HG03354 (cell line): ENCODE measurements around the gene RSPH10B.
"Not testable (repeated sequence)": the region's sequence is repeated elsewhere in the genome, so short reads cannot be mapped to it uniquely, and the experiment has no call there.

Experiments used
- ATAC-seq: cut with Tn5 transposase; IDR thresholded peaks from one replicate; pipeline ENCODE4 v1.9.1; 2021; ENCODE audit warnings: mild to moderate bottlenecking; ENCODE audit not compliant: unreplicated experiment, poor library complexity, severe bottlenecking

Gene RSPH10B

DNA sequence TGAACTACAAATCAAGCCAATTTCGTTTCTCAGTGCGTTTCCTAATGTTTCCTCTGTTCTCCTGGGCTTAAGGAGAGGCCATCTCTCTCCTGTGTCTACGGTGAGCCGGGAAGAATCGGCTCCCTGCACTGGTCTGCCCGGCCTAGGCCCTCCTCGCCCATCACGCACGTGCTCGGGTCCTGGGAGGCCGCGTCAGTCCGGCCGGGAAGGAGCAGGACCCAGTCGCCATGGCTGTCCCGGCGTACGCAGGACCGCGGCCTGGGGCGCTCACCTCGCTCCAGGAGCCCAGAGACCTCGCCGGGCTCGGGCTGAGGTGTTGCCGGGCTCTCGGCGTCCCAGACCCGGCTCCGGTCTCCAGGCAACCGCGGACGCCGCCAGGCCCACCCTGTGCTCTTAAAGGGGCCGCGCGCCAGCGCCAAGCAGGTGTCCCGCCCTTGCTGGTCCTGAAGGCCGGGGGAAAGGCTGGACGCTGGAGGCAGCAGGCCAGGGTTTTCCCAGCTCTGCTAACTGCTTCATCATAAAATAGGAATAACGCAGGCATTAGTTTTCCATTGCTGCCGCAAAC is at the start of gene RSPH10B:
RSPH10B (minus strand) TSS at position 343 of the 565 bp plus-strand sequence. CDS start 3,573 bp downstream, outside the sequence.
- ATAC-seq, result not testable (repeated sequence)

DNA sequence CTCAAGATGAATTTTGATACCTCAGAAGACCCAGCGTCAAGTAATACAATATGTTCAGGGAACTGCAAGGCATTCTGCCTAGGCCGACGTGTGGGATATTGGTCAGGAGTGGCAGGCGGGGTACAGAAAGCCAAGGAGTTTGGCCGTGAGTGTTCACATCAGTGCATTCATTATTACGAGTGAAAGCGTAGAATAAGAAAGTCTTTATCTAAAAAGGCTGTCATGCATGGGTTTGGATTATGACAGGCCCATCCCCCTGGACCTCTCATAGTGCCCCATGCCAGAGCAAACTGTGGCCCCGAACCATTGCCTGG is 46.1 kb upstream of the RSPH10B start:
- ATAC-seq, result no peak

DNA sequence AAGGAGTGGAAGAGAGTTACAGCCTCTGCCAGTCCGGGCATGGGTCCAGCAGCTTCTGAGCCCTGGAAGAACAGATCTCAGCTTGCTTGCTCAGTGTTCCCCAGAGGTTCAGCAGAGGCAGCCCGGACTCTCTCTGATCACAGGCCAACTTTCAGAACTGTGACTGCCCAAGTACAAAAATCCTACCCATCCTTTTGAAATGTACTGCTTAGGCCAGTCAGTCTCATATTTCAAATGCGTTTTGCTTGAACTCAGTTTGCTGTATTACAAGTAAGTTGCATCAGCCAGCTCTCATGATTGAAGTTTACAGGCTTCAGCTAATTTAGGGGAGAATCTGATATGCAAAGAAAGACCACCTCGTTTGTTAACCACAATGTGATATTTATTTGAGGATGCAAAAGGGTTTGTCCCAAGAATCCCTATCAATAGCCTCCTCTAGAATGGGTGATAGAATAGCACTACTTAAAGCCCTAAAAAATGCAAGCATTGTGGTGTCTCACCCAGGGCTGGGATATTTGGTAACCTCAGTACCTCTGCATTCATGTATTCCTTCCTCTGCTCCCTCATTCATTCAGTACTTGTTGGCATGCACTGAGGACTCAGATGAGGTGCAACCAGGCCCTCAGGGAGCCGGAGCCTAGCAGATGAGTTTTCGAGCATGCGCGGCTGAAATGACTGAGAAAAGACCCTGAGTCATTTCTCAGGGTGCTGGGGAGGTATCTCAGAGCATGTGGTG is 45.6 kb upstream of the RSPH10B start:
- no peak for ATAC-seq

DNA sequence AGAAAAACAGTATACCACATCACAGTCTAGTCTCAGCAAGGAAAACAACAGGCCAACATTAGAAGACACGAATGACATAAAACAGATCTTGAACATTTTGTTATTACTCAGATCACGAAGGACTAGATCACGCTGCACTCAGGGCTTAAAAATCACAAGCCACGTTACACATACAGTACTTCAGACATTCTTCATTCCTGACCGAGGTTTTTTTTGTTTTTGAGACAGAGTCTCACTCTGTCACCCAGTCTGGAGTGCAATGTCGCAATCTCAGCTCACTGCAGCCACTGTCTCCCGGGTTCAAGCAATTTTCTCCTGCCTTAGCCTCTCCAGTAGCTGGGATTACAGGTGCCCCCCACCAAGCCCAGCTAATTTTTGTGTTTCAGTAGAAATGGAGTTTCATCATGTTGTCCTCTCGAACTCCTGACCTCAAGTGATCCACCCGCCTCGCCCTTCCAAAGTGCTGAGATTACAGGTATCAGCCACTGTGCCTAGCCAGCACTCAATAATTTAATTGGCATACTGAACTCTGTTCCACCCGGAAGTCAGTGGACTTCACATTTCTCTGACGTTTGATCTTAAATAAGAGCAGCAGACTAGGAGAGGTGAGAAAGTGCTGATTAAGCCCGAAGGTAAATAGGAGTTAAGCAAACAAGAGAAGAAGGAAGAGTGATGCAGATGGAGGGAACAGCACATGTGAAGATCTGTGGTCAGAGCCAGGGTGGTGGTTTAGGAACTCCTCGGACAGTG is 42.0 kb upstream of the RSPH10B start:
- ATAC-seq, result no peak

DNA sequence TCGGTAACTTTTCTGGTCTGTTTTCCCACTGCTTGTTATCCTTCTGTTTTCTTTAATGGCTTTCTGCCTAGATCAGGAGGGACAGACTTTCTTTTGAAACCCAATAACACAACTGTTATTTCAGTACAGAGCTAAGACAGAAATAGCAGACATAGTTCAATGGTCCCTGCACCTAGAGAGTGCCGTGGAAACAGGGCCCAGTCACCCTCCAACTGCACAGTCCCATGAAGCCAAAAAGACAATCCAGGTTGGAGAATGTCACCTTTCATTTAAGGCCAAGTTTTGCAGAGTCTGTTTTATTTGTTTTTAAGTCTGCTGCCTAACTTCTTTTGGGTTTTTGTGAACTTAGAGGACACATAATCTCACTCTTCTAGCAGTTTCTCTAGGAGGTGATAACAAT is 41.1 kb upstream of the RSPH10B start:
- no peak for ATAC-seq

DNA sequence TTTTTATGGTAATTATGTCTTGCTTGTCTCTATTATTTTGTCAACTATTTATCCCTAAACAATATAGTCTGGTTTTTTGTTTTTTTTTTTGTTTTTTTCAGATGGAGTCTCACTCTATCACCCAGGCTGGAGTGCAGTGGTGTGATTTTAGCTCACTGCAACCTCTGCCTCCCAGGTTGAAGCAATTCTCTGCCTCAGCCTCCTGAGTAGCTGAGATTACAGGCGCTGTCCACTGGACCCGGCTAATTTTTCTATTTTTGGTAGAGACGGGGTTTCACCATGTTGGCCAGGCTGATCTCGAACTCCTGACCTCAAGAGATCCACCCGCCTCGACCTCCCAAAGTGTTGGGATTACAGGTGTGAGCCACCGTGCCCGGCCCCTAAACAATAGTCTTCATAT is 39.9 kb upstream of the RSPH10B start:
- ATAC-seq, result not testable (repeated sequence)

DNA sequence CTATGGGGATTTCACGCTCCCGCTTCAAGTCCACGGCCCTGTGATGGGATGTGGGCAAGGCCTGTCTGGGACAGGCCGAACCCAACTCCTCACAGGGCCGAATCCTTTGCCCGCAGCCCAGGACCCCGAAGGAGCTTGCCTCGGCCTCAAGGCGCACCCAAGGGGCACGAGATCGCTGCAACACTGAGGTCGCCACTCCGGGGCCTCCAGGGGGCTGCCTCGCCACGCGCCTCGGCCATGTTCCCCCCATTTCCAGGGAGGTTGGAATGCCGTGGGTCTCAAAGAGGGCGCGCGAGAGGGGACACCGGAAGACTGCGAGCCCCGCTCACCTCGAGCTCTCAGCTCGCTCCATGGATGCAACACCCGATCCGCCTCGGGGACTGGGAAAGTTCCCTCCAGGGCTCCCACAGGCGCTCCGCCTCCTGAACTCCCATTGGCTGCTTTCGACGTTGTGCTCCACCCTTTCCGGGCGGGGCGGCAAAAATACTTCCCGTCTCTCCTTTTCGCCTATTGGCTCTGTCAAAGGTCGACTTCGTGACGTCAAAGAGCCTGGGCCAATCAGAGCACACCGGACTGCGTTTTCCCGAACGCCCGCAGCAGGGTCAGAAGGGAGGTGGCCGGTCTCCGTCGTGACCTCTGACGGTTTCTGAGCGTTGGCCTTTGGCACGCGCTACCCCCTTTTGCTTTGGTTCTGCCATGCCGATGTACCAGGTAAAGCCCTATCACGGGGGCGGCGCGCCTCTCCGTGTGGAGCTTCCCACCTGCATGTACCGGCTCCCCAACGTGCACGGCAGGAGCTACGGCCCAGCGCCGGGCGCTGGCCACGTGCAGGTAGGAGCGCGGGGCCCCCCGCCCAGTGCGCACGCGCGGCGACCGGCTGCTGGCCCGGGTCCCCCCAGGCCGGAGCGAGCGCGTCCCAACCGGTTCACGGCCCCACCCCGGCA is 38.5 kb upstream of the RSPH10B start, which contains the start of the genes AIMP2 and PMS2:
AIMP2 (plus strand) TSS at position 605 of the 944 bp plus-strand sequence; CDS start at position 697, 92 bp downstream.
PMS2 (minus strand) TSS at position 382 of the 944 bp plus-strand sequence; CDS start at position 352, 30 bp downstream.
- peak; percentile 94 for ATAC-seq

DNA sequence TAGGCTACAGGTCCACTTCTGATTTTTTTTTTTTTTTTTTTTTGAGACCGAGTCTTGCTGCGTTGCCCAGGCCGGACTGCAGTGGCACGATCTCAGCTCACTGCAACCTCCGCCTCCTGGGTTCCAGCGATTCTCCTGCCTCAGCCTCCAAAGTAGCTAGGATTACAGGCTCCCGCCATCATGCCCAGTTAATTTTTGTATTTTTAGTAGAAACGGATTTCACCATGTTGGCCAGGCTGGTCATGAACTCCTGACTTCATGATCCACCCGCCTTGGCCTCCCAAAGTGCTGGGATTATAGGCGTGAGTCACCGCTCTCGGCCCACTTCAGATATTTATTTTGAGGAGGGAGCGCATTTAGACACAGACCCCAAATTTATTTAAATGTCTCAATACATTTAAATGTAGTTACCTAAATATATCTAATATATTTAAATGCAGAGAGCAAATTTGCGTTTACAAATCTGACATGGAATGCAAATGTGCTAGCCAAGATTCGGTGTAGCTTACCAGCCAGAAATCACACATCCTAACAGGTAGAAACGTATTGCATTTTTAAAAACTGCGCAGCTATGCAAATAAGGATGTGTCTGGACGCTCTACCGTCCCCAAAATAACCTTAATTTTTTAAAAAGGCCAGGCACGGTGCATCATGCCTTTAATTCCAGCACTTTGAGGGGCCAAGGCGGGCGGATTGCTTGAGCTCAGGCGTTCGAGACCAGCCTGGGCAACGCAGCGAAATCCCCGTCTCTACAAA is 37.5 kb upstream of the RSPH10B start:
- ATAC-seq, result not testable (repeated sequence)

DNA sequence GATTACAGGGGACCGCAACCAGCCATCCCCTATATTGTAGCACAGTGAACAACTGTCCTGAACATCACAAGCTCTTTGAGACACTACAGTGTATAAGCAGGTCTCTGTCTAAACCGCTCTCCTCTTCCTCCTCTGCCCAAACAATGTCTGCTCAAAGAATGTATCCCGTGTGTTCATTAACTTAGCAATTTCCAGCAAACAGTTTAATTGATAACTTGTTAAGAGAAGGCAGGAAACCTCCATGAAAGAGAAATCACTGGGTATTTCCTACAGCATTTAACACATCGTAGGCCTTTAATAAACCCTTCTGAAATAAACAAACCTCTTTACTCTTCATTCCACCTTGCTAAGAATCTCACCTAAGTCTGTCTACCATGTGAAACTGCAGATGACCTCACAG is 36.9 kb upstream of the RSPH10B start:
- ATAC-seq, result no peak

DNA sequence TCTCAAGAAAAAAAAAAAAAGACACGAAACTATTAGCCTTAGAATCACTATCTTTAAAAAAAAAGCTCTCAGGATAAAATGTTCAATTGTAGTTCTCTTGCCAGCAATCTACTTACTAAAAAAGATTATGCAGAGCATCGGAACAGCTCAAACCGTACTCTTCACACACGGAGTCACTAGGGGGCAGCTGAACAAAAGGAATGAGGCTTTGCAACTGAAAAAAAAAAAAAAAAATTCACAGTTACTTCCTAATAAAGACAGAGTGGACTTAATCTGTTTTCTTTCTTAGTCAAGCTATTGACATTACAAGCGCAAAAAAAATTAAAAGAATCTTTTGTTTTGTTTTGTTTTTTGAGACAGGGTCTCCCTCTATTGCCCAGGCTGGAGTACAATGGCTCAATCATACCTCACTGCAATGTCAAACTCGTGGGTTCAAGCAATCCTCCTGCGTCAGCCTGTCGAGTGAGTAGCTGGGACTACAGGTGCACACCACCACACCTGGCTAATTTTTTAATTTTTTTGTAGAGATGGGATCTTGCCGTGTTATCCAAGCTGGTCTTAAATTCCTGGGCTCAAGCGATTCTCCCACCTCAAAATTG is 26.8 kb upstream of the RSPH10B start:
- ATAC-seq, result no peak

DNA sequence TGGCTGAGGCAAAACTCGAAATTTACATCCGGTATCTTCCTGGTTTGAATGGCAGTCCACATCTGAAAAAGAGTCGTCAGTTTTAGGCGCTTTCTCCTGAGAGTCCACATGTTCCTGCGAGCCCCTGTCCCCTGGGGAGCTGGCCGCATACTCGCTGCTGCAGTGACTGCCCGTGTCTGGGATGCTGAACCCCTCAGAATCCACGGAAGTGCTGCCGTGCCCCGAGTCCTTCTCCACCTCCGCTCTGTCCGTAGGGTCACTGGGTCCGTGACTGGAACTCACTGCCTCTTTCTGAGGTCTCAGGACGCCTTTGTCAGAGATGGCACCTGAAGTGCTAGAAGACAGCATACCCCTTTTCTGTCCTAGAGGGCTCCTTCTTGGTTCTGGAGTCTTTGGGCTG is 16.6 kb upstream of the RSPH10B start:
- ATAC-seq, result not testable (repeated sequence)

DNA sequence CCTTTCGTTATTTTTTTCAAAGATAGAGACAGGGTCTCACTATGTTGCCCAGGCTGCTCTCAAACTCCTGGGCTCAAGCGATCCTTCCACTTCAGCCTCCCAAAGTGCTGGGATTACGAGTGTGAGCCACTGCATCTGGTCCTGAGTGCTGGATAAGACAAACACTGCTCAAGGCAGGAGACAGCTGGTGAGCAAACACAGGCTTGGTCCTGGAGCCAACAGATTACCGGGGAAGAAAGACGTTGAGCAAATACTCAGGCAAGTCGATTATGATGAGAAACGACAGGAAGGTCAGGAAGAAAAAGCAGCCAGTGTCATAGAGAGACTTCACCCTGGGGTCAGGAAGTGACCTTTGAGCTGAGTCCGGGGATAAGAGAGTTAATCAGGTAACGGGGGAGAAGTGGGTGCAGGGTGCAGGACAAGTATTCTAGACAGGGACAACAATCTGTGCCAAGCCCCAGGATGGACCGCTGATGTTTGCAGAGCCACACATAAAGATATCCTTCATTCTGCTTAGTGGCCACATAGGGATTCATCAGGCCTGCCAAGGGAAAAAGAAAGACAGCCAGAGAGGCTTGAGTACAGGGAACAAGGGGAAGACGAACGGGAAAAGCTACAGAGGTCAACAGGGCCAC is 9.3 kb upstream of the RSPH10B start:
- ATAC-seq, result not testable (repeated sequence)

DNA sequence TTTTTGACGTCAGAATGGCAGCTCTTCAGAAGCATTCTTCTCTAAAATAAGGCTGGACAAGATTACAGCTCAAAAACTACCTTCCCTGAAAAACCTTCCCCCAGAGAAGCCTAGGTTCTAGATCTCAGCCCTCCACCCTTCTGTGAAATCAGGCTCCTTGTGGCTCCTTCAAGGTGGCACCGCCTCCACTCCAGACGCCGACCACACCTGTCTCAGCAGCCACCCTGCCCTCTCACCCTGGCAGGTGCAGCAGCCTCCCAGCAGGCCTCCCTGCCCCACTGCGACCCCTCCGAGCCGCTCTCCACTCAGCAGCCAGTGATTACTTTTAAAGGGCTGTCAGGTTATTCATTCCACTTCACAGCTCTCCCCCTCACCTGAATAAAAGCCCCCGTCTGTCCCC is 3.1 kb upstream of the RSPH10B start:
- ATAC-seq, result not testable (repeated sequence)

DNA sequence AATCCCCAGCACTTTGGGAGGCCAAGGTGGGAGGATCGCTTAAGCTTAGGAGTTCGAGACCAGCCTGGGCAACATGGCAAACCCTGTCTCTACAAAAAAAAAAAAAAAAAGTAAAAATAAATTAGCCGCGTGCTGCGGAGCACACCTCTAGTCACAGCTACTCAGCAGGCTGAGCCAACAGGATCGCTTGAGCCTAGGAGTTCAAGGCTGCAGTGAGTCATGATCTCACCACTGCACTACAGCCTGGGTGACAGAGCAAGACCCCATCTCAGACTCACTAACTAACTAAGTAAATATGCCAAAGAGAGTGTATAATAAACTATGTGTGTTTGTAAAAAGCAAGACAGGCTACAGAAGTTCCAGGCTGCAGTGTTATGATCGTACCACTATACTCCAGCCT is 6.7 kb downstream of the RSPH10B start:
- ATAC-seq, result not testable (repeated sequence)

DNA sequence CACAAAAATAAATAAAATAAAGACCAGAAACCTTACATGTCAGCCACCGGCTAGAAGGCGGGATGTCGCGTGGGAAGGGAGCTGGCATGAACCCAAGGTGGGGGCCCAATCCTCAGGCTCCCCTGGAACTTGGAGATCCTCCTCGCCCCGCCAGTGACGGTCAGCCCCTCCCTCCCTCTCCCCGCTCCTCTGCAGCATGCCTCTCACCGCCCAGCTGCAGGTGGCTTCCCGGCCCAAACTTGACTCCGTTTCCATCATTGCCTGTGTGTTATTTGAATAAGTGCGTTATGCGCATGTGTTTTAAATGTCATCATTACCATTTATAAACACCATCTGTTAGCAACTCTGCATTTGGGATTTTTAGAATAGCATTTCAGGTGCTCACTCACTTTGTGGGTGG is 7.3 kb downstream of the RSPH10B start:
- ATAC-seq, result not testable (repeated sequence)

DNA sequence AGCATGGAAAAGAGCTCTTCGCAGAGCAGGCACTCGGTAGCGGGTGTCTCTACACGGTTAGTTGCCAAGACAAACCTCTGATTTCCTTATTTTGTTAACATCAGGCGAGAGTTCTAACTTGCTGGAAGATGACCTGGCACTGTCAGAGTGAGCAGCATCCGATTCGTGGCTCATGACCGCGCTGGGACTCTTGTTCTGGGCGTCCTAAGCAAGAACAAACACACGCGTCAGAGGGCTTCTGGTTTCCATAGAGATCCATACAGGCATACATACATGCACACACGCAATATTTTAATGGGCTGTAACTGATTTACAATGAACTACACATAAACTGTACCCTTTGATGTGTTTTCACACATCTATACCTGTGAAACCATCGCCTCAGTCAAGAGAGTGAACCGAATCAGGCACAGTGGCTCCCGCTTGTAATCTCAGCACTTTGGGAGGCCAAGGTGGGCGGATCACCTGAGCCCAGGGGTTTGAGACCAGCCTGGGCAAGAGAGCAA is 35.5 kb downstream of the RSPH10B start:
- ATAC-seq, result not testable (repeated sequence)

DNA sequence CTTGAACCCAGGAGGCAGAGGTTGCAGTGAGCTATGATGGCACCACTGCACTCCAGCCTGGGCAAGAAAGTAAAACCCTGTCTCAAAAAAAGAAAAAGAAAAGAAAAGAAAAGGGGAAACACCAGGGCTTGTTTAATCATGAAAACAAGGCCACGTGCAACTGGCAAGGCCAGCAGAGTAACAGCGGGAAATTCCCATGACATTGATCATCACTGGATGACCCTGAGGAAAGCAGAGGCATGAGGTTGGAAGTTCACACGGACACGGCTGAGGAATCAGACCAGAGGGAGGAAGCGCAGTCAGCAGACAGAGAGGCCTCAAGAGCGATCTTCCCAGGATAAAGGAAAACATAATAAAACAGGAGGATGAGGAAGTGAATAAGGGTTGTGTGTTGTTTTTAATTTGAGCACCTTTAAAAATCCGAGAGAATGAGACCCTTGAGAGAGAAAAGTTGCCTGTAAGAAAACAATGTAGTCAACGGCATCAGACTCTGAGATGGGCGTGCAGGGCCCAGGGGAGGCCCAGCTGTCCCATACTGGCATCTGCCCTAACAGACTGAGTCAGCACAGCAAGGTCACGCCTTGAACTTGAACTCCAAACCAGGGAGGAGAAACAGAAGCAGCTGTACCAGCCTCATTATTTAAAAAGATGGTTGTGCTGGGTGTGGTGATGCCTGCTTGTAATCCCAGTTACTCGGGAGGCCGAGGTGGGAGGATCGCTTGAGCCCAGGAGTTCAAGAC is 38.4 kb downstream of the RSPH10B start:
- ATAC-seq, result not testable (repeated sequence)
